Measurements from ENCODE around the gene SLC16A1.

Gene SLC16A1

GRCh38 chr1:112882271-112882744 lies 73.7 kb downstream of the SLC16A1 start:
- no peak for DNase-seq (ENCODE audit: low read depth in 2 of 2)

- peak in 1 of 2 experiments; percentile 9 for DNase-seq (ENCODE audit: low read depth in 2 of 2)
These were observed 74.3 kb downstream of the SLC16A1 start for GRCh38 chr1:112881742-112882127.

GRCh38 chr1:112879834-112880233 lies 76.2 kb downstream of the SLC16A1 start:
- no peak for DNase-seq (ENCODE audit: low read depth in 2 of 2)

- no peak for DNase-seq (ENCODE audit: low read depth in 2 of 2)
These were observed 77.7 kb downstream of the SLC16A1 start for GRCh38 chr1:112878321-112878720.

GRCh38 chr1:112877750-112878149 lies 78.2 kb downstream of the SLC16A1 start:
- DNase-seq (ENCODE audit: low read depth in 2 of 2): no peak

- no peak for DNase-seq (ENCODE audit: low read depth in 2 of 2)
These were observed 79.7 kb downstream of the SLC16A1 start for GRCh38 chr1:112876315-112876714.

GRCh38 chr1:112872551-112872962 lies 83.4 kb downstream of the SLC16A1 start:
- no peak for DNase-seq (ENCODE audit: low read depth in 2 of 2)

GRCh38 chr1:112870887-112871646 lies 84.9 kb downstream of the SLC16A1 start:
- no peak for DNase-seq (ENCODE audit: low read depth in 2 of 2)

GRCh38 chr1:112869895-112870294 lies 86.1 kb downstream of the SLC16A1 start:
- no peak for DNase-seq (ENCODE audit: low read depth in 2 of 2)

- DNase-seq (ENCODE audit: low read depth in 2 of 2): no peak
These were observed 87.8 kb downstream of the SLC16A1 start for GRCh38 chr1:112868191-112868590.

- no peak for DNase-seq (ENCODE audit: low read depth in 2 of 2)
These were observed 89.0 kb downstream of the SLC16A1 start for GRCh38 chr1:112866981-112867380.

GRCh38 chr1:112866151-112866550 lies 89.8 kb downstream of the SLC16A1 start:
- DNase-seq (ENCODE audit: low read depth in 2 of 2): peak; percentile 17 to 20

GRCh38 chr1:112862753-112863426 lies 93.1 kb downstream of the SLC16A1 start:
- DNase-seq (ENCODE audit: low read depth in 2 of 2): no peak

All from fibroblast of skin of left quadriceps (primary cell).